Pericardium fibroblast (primary cell): ENCODE results near the gene B3GLCT. TPM values are rescaled to one million over a fixed set of nuclear protein-coding genes. Genes with fewer than 3 reads are reported as not detected.

Experiments used
- total RNA-seq: library from RNA; depleted of rRNA; stranded (reverse); fragments of >200 nt; gene quantifications from 2 replicates; pipeline ENCODE4 v1.2.3, GENCODE V29; 2015

B3GLCT gene
- 6.7 and 7.0 TPM in 2 replicates for total RNA-seq

DNA sequence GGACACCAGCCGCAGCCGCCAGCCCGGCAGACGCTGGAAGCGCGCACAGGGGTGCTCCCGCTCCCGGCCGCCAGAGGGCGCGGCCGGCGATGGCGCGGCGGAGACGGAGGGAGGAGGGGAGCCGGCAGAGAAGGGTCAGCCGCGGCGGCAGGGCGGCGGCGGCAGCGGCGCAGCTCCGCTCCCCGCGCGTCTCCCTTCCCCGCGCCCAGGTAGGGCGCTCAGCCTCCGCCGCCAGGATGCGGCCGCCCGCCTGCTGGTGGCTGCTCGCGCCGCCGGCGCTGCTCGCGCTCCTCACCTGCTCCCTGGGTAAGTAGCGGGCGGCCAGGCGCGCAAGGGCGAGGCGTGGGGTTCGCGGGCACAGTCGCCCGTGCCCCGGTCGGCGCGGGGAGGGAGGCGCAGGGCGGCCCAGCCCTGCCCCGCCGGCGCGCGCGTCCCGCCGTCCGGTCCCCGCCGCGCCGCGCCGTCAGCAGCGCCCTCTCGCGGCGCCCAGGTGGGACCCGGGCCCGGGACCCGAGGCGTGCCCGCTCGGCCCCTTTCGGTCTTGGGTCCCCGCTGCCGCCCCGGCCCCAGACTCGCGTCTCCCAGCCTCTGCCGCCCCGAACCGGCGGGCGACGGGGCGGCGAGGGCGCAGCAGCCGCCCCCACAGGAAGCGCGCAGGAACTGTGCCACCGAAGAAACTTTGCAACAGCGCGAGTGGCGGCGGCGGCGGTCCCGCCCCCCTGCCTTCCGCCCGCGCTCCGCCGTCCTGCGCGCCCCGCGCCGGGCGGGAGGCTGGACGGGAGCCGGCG is at the start of gene B3GLCT:
Gene B3GLCT, plus strand, starts transcription at position 127 of the 788 bp plus-strand sequence. Its CDS starts 110 bp downstream, at position 237.

DNA sequence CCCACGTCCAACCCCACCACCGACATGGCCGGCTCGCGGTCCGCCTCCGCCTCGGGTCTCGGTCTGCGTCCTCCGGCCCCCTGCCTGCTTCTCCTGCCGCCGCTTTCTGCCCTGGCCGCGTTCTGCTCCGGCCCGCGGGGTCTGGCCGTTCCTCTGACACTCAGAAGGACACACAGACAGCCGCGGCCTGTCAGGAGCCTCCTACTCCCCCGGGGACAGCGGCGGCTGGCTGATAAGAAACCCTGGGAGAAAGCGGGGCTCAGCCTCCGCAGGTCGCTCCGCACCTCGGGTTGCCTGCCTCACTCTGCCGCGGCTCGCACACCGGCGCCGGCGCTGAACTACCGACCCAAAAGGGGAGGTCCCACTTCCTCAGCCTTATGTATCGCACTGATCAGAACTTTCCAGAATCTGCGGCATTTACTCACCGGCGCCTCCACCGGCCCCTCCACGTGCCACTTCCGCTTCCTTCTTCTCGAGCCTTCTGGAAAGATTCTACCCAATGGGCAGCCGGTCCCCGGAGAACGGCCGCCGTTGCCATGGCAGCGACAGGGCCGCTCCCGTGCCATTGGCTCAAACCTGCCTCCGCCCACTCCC is 38.1 kb upstream of the B3GLCT start, which contains the start of gene HSPH1:
Gene HSPH1, minus strand, starts transcription at position 348 of the 594 bp plus-strand sequence. Its CDS starts 322 bp downstream, at position 26.

Other genes with a start within 250 kb of the B3GLCT start
- gene HSPH1, start 38.1 kb upstream of the B3GLCT start, total RNA-seq: 14.9 and 21.7 TPM in 2 replicates